Raji (cell line): ENCODE data around the gene ST6GALNAC4.

Source experiments
- POLR2A ChIP-seq: IDR thresholded peaks from 2 replicates; pipeline ENCODE4 v1.6.1; 2011; ENCODE audit warnings: low read depth, low read length, control low read depth; ENCODE audit not compliant: insufficient read depth

ST6GALNAC4 gene

DNA sequence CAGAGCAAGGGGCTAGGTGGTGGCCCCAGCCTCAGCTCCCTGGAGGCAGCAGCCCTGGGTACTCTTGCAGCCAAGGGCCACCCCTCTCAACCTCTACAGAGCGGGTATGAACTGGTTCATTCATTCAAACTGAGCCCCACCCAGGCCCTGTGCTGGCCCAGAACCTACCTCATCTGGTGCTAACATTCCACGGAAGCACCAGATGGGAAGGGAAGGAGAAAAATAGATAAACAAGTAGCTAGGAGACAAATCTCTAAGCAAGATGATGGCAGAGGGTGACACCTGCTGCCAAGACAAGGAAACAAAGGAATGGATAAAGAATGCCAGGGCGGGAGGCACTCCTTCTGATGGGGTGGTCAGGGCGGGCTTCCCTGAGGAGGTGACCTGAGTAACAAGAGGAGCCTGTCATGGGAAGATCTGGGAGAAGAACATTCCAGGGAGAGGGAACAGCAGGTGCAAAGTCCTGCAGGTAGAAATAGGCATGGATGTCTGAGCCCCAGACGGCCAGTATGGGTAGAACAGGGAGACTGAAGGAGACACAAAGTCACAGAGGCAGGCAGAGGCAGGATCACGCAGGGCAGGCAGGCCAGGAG lies 6.1 kb downstream of the ST6GALNAC4 start:
- TF ChIP-seq POLR2A: no peak

DNA sequence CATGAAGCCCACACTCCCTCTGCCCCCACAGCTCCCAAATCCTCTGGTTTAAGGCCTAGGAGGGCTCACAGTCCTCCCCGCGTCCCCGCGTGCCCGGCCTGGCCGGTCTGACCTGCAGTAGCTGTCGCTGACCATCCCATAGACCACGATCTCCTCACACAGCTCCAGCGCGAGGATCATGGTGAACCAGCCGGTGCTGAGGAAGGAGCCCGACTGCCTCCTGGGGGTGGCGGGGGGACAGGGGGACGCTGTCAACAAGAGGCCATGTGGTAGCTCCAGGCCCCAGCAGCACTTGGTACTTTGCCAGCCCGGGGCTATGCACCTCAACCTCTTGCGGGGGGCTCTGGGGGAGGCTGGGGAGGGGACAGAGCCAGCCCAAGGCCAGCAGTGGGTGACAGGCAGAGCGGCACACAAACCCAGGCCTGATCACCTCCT lies 7.0 kb downstream of the ST6GALNAC4 start:
- TF ChIP-seq POLR2A: no peak

DNA sequence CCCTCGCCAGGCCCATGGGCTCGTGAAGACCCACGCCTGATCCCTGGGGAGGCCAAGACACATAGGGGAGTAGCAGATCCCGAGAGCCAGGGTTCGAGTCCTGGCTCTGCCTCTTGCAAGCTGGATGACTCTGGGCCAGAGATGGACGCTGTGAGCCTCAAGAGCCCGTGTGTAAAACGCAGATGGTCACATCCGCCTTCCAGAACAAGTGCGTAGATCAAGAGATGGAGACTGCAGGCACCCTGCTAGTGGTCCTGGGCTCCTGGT lies 8.2 kb downstream of the ST6GALNAC4 start:
- TF ChIP-seq POLR2A: no peak

DNA sequence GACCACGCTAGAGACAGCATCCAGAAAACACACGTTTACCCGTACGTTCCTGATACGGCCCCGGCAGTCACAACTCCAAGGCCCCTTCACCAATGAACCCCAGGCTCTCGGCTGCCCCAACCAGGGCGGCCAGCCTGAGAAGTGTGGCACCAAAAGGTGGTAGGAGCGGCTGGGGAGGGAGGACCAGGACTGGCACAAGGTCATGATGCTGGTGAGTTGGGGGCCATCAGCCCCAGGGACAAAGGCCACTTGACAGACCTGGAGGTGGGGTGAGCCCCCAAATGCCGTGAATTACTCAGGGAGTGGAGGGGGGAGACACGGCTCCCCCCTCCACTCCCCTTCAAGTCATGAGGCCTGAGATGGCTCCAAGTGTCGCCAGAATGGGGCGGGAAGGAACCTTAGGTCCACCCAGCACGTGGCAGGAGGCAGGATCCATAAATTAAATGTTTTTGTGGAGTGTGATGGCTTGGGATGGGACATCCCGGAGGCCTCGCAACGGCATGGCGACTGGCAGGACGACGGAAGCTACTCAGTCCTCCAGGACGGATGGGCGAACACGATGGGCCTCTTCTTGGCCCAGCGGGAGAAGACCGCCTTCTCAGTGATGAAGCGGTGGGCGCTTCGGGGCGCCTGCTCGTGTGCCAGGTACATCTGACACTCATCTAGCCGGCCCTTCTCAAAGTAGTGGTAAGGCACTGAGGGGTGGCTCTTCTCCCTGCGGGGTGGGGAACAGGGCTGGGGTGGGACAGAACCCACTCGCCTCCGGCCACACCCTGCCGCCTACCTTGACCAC lies 8.8 kb downstream of the ST6GALNAC4 start:
- no peak for TF ChIP-seq POLR2A

DNA sequence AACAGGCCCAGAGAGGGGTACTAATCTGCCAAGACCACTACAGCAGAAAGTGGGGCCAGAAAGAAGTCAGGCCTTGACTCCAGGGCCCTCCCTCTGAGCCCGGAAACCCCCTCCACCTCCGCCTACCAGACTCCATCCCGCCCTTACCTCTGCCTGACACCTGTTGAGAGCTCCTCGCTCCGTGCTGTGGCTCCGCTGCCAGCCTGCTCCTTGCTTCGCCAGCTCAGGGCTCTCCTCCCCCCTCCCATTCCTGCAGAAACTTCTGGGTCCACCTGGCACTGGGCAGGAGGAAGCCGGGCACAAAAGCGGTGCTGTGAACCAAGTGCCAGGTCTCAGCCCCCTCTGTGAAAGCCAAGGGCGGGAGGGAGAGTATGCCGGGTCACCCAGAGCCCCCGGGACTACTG lies 11.1 kb downstream of the ST6GALNAC4 start:
- no peak for TF ChIP-seq POLR2A

DNA sequence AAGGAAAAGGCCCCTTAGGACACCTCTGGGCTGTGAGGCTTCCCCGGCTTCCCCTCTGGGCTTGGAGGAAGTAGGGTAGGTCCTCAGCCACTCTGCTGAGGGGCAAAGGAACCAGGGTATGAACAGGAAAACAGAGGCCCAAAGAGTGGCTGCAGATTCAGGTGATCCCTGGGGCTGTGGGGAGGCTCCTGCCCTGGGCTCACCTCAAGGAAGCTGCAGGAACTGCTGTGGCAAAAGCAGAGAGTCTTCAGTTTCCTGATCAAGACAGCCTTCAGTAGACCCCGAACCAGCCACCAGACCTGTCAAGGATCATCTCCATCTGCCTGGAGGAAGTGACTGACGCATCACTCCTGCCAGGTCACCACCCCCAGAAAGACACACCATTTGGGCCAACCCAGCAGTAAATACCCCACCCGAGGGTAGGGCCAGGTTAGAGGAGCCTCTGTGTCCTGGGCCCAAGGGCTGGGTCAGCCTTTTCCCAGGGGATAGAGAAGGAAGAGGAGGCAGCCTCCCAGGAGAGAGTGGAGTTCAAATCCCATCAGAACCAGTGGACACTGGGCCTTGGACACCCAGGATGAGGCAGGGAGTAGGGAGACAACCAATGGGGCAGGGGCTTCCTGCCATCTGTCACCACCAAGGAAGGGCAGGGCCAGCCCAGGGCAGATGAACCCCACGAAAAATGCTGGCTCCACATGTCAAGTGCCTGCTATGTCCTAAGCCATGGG lies 11.7 kb downstream of the ST6GALNAC4 start:
- peak; percentile 39; the same call in 1 of the 2 replicates for TF ChIP-seq POLR2A

DNA sequence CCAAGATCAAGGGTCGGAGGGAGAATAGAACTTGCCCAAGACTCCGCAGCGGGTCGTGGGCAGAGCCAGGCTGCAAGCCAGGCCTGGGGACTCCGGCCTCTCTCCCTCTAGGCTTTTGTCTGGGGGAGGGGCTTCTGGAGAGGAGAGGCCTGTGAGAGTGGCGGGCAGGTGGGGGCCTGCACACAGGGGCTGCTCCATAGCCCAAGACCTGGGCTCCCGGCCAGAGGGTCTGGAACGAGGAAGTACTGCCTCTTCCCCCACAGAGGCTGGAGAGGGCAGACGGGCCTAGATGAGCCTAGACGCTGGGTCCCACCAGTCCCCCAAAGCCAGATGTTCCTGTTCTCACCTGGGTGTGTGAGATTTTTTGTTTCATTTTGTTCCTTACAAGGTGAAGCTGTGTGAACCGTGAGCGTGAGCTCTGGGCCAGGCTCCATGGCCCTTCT lies 12.3 kb downstream of the ST6GALNAC4 start:
- TF ChIP-seq POLR2A: no peak

DNA sequence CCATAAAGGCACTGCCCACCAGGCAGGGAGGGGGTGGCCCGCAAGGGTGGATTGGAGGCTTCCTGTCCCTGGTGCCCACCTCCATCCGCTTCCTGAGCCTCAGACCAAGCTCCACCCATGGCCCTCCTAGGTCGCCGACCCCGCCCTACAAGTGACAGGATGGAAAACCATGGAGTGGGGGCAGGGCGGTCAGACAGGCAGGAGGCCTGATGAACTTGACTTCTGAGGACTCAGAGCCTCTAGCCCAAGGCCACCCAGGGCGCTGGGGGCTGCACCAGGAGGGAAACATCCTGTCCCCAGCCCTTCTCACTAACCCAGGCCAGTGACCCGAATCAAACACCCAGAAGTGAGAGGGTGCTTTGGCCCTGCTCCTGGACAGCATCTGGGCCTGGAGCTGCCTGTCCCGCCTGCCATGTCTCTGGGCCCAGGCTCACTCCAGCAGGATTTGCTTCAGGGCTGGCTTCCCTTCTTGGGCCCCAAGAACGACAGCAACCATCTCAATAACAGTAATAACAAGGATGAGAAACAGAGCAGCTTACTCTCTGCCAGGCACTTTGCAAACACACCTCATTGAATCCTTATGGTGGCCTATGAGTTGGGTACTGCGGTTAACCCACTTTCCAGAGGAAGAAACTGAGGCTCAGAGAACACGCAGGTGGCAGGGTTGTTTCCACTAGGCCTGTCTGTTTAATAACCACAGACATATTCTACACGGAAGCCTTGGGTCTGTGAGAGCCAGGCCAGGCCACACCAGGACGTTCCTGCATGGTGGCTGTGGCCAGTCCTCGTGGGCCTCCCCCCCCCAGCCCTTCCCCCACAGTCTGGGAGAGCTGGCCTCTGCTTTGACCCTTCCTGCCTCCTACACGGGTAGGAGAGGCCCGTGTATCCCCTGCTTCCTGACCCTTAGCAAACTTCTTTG lies 13.0 kb downstream of the ST6GALNAC4 start:
- TF ChIP-seq POLR2A: peak; percentile 43

DNA sequence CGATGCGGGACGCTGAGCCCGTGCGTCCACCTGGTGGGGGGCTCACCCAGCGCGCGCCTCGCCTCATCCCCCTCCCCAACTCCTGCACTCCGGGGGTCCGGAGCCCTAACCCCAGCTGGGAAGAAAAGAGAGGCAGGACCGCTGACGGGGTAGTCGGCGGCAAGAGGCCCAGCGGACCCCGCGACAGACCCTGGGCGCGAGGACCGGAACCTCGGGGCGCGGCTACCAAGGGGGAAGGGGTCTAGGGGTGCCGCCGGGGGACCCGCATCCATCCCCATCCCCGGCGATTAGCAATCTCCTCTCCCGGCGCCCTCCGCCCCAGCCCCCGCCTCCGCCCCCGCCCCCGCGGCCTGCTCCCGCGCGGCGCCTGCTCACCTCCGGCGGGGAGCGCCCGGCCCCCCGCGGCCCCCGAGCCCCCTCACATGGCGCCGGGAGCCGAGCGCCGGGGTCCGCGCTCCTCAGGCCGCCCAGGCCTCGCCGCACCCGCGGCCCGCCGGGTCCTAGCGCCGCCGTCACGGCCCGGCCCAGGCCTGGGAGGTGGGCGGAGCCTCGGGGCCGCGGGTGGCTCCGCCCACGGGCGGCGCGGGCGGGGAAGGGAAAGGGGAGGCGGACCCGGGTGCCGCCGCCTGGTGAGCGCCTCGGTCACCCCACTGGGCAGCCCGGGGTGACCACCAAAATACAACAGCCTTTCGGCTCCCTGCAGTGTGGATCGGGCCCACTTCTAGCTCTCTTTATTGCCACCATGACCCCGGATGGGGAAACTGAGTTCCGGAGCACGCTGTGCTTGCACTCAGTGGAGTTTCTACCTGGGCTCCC lies 17.5 kb downstream of the ST6GALNAC4 start, which contains the start of gene ST6GALNAC6:
TSS of gene ST6GALNAC6 (minus strand) at position 476 of the 816 bp plus-strand sequence. CDS start 1,622 bp downstream, outside the sequence.
- TF ChIP-seq POLR2A: peak; percentile 62

DNA sequence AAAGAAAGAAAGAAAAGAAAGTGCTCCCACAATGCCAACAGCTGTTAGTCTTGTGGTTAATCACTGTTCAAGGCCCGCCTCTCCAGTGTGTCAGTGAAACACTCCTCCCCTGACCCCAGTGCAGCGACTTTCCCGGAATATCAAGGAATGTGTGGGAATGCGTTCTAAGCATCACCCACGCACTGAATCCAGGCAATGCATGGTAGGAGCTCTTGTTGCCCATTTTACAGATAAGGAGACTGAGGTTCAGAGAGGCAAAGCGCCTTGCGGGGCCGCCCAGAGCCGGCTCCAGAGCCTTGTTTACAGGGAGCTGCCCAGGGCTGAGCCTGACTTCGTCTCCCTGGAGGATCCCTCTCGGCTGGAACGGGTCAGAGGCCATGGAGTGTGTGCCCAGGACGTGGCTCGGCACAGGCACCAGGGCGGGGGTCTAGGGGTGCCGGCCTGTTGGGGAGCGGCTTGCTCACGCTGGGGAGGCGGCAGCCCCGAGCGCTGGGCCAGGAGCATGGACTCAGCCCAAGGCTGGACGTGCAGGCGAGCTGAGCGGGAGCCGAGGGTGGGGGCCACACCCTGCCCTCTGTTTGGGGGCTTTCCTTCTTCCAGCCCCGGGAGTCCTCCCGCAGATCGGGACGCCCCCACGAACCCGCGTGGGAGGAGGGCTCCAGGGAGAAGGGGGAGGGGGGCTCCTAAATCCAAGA lies 18.3 kb downstream of the ST6GALNAC4 start:
- TF ChIP-seq POLR2A: no peak

DNA sequence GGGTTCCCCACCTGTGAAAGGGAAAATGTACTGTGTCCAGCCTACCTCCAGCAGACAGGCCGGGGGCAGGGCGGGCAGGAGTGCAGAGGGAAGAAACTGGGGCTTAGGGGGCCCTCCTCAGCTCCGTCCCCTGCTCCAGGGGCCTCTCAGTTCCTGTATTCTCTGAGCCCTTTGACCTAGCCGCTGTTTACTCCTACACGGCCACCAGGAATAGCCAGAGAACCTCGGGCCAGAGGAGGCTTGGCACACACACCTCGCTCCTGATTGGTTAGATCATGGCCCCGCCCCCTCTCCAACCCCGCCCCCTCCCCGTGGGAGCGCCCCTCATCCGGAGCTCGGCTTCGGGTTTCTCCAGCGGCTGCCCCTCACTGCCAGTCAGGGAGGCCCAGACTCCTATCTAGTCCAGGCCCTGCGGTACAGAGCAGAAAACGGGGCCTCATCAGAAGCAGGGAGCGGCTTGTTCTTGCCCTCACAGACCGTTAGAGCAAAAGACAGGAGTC lies 19.6 kb downstream of the ST6GALNAC4 start:
- TF ChIP-seq POLR2A: no peak

DNA sequence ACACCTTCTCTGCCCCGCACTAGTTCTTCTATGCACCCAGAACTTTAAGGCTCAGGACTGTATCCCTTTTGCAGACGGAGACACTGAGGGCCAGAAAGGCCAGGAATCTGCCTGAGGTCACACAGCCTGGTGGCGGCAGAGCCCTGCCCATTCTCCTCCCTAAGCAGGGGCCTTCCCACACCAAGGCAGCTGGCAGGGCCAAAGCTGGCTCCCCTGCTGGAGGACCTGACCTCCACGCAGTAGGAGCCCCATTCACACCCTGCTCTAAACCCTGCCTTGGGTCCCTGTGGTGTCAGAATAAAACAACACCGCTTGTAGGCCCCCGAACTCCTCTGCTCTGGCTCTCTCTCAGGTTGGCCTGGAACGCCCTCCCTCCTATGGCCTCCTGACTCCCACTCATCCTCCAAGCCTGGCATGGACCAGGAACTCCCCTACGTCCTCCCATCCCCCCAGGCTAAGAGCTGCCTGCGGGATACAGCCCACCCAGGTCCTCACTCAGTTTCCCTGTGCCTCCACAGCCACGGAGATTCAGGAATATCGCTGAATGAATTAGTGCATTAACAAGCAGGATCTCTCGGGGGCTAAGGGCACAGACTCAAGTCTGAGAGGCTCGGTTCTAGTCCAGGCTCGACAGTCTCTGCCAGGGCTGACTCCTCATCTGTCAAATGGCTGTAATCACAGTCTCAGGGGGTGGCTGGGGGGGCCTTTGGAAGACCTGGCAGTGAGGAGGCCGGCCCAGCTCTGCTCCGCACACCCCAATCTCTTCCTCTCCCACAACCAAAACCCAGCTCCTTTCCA lies 20.2 kb downstream of the ST6GALNAC4 start:
- TF ChIP-seq POLR2A: no peak
